ENCODE data around the gene WAPL. TPM values are rescaled to one million over a fixed set of nuclear protein-coding genes. Genes with fewer than 3 reads are reported as not detected.
"Not testable (repeated sequence)": the region's sequence is repeated elsewhere in the genome, so short reads cannot be mapped to it uniquely, and the experiment has no call there.

Gene WAPL, protein sequence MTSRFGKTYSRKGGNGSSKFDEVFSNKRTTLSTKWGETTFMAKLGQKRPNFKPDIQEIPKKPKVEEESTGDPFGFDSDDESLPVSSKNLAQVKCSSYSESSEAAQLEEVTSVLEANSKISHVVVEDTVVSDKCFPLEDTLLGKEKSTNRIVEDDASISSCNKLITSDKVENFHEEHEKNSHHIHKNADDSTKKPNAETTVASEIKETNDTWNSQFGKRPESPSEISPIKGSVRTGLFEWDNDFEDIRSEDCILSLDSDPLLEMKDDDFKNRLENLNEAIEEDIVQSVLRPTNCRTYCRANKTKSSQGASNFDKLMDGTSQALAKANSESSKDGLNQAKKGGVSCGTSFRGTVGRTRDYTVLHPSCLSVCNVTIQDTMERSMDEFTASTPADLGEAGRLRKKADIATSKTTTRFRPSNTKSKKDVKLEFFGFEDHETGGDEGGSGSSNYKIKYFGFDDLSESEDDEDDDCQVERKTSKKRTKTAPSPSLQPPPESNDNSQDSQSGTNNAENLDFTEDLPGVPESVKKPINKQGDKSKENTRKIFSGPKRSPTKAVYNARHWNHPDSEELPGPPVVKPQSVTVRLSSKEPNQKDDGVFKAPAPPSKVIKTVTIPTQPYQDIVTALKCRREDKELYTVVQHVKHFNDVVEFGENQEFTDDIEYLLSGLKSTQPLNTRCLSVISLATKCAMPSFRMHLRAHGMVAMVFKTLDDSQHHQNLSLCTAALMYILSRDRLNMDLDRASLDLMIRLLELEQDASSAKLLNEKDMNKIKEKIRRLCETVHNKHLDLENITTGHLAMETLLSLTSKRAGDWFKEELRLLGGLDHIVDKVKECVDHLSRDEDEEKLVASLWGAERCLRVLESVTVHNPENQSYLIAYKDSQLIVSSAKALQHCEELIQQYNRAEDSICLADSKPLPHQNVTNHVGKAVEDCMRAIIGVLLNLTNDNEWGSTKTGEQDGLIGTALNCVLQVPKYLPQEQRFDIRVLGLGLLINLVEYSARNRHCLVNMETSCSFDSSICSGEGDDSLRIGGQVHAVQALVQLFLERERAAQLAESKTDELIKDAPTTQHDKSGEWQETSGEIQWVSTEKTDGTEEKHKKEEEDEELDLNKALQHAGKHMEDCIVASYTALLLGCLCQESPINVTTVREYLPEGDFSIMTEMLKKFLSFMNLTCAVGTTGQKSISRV (N-terminal part only)
- 27.9 TPM for polyA plus RNA-seq (2013, experiment 1 of 2)
- polyA plus RNA-seq (2013, experiment 2 of 2): 31.4 TPM

DNA sequence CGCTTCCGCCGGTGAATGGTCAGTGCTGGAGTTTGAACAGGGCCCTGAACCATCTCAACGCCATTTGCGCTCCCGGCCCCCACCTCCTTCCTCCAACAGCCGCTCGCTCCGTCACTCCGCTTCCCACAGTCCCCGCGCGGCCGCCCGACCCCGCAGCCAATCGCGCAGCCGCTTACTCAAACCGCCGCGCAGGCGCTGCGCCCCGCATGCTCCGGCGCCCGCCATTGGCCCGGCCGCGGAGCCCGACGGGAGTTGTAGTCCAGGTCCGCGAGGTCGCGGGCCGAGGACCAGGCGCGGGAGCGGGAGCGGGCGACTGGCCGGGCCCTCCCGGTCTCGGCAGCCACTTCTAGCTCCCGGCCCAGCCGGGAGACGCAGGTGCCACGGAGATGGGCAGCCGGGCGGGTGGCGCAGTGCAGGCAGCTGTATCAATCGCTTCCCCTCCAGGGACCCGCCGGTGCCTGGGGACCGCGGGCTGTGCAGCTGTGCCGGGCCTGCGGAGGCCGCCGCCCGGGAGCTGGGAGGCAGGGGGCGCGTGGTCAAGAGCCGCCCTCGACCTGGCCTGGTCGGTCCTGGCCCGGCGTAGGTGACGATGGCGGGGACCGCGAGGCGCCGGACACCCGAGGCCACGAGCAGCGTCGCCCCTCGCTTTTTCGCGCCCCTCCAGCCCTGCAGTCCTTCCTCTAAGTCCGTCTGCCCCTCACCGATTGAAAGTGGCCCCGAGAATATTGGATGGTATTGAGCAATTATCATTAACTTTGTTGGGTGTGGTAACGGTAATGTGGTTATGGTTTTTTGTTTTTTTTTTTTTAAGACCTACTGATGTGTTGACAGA lies at the start of gene WAPL:
WAPL (minus strand) TSS at position 115 of the 832 bp plus-strand sequence. CDS start 3,723 bp downstream, outside the sequence.
- Histone ChIP-seq H3K4me3 (ENCODE audit: extremely low read depth, insufficient read depth, low read length, poor library complexity, severe bottlenecking) (peak within 1 kb of the TSS; percentile 80), H3K36me3 (ENCODE audit: control insufficient read depth, insufficient read depth, low read length) (peaks cover 19% of the 10 kb centered on the region), H3K4me1 (ENCODE audit: control insufficient read depth, insufficient read depth, low read length, poor library complexity, severe bottlenecking) (peaks cover 4% of the 10 kb centered on the region), H3K9me3 (ENCODE audit: control insufficient read depth, low read length) (no peaks in the 10 kb centered on the region), H3K27ac (ENCODE audit: low read depth, low read length, severe bottlenecking) (peak within 1 kb of the TSS; percentile 72)
- 0 to 1% methylated on average over 65 to 75 of the region's 87 CpGs for WGBS, 2 experiments (ENCODE audit: insufficient coverage in 2 of 2)

DNA sequence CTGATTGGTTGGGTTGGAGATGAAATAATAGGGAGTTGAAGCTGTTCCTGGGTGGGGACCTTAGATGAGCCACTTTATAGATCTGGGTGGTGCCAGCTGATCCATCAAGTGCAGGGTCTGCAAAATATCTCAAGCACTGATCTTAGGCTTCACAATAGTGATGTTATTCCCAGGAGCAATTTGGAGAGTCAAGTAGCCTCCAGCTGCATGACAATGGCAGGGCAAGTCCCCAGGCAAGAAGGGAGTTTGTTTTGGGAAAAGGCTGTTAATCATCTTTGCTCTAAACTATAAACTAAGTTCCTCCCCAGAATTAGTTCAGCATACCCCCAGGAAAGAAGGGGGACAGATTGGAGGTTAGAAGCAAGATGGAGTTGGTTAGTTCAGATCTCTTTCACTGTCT lies 47.7 kb upstream of the WAPL start:
- H3K27ac ChIP-seq (ENCODE audit: low read depth, low read length, severe bottlenecking): no peak overlapping the region
- no peaks in the 10 kb centered on the region for H3K36me3 ChIP-seq (ENCODE audit: control insufficient read depth, insufficient read depth, low read length)
- H3K4me3 ChIP-seq (ENCODE audit: extremely low read depth, insufficient read depth, low read length, poor library complexity, severe bottlenecking): no peak overlapping the region
- H3K4me1 ChIP-seq (ENCODE audit: control insufficient read depth, insufficient read depth, low read length, poor library complexity, severe bottlenecking): no peaks in the 10 kb centered on the region
- H3K9me3 ChIP-seq (ENCODE audit: control insufficient read depth, low read length): peaks cover 6% of the 10 kb centered on the region

DNA sequence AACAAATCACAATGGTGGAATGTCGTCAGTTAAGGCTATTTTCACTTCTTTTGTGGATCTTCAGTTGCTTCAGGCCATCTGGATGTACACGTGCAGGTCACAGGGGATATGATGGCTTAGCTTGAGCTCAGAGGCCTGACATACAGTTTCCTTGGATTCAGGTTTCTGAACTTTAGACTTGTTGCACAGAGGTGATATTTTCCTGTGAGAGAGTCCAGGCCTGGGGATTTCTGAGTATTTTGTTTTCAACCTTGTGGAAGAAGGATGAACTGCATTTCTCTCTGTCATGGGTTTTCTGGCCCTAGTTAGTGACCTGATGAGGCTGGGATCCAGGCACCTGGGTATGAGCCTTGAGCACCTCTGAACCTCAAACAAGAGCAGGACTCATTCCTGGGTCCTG lies 44.9 kb upstream of the WAPL start:
- not testable (repeated sequence) for H3K4me1 ChIP-seq (ENCODE audit: control insufficient read depth, insufficient read depth, low read length, poor library complexity, severe bottlenecking)
- WGBS, 2 experiments (ENCODE audit: insufficient coverage in 2 of 2): 83 to 88% methylated on average over 2 of the region's 2 CpGs

DNA sequence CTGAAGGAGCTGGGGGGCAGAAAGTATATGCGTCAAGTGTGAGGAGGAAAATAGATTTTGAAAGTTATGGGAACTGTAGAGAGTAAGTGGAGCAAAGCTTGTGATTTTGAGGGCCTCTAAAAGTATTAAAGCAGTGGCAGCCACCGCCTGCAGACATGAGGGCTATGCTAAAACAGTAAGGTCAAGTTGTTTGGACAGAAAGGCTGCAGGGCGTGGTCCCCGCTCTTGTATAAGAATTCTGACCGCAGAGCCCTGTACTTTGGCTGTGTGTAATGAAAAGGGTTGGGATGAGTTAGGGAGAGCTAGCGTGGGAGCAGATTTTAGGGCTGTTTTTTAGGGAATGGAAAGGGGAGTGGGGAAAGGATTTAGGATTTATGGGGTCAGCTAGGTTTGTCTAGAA lies 41.7 kb upstream of the WAPL start:
- not testable (repeated sequence) for H3K27ac ChIP-seq (ENCODE audit: low read depth, low read length, severe bottlenecking); H3K9me3 ChIP-seq (ENCODE audit: control insufficient read depth, low read length); H3K4me3 ChIP-seq (ENCODE audit: extremely low read depth, insufficient read depth, low read length, poor library complexity, severe bottlenecking); H3K4me1 ChIP-seq (ENCODE audit: control insufficient read depth, insufficient read depth, low read length, poor library complexity, severe bottlenecking); H3K36me3 ChIP-seq (ENCODE audit: control insufficient read depth, insufficient read depth, low read length)
- 81 to 83% methylated on average over 6 of the region's 6 CpGs for WGBS, 2 experiments (ENCODE audit: insufficient coverage in 2 of 2)

More for the DNA sequence above, 44.9 kb upstream of the WAPL start:
- H3K27ac ChIP-seq (ENCODE audit: low read depth, low read length, severe bottlenecking); H3K9me3 ChIP-seq (ENCODE audit: control insufficient read depth, low read length); H3K36me3 ChIP-seq (ENCODE audit: control insufficient read depth, insufficient read depth, low read length); H3K4me3 ChIP-seq (ENCODE audit: extremely low read depth, insufficient read depth, low read length, poor library complexity, severe bottlenecking): not testable (repeated sequence)

DNA sequence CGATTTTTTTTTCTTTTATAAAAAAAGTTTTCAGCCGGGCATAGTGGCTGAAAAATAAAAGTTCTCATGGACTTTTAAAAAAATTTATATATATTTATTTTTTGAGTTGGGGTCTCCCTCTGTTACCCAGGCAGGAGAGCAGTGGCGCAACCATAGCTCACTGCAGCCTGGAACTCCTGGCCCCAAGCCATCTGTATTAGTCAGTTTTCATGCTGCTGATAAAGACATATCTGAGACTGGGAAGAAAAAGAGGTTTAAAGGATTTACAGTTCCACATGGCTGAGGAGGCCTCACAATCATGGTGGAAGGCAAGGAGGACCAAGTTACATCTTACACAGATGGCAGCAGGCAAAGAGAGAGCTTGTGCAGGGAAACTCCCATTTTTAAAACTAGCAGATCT lies 37.1 kb upstream of the WAPL start:
- not testable (repeated sequence) for H3K9me3 ChIP-seq (ENCODE audit: control insufficient read depth, low read length); H3K27ac ChIP-seq (ENCODE audit: low read depth, low read length, severe bottlenecking); H3K4me1 ChIP-seq (ENCODE audit: control insufficient read depth, insufficient read depth, low read length, poor library complexity, severe bottlenecking); H3K36me3 ChIP-seq (ENCODE audit: control insufficient read depth, insufficient read depth, low read length); H3K4me3 ChIP-seq (ENCODE audit: extremely low read depth, insufficient read depth, low read length, poor library complexity, severe bottlenecking)
- 100% methylated on average over 1 of the region's 3 CpGs; no CpG with 5 or more reads in 1 of the 2 experiments for WGBS, 2 experiments (ENCODE audit: insufficient coverage in 2 of 2)

DNA sequence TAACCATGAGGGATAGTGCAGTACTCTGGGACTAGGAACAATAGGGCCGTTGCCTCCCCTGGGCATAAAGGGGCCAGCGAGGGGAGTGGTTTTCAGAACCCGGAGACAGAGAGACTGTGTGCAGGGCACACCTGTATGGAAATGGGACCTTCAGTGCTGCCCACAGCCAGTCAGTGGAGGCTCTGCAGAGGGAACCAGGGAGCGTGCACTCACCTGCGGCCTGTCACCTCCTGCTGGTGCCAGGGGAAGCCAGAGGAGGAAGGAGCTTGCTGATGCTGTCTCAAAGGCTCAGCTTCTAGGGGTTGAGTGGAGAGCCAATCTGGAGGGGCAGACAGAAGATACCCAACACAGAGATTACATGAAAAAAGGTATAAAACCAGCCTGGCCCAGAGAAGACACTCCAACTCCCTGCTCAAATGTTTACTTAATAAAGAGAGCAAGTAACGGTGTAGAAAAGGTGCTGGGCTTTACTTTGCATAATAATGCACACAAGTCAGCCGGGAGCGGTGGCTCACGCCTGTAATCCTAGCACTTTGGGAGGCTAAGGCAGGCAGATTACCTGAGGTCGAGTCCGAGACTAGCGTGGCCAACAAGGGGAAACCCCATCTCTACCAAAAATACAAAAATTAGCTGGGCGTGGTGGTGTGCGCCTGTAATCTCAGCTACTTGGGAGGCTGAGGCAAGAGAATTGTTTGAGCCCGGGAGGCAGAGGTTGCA lies 35.5 kb upstream of the WAPL start:
- H3K36me3 ChIP-seq (ENCODE audit: control insufficient read depth, insufficient read depth, low read length): no peaks in the 10 kb centered on the region
- H3K9me3 ChIP-seq (ENCODE audit: control insufficient read depth, low read length): no peaks in the 10 kb centered on the region
- no peak overlapping the region for H3K4me3 ChIP-seq (ENCODE audit: extremely low read depth, insufficient read depth, low read length, poor library complexity, severe bottlenecking)
- 78 to 81% methylated on average over 12 to 13 of the region's 15 CpGs for WGBS, 2 experiments (ENCODE audit: insufficient coverage in 2 of 2)
- H3K27ac ChIP-seq (ENCODE audit: low read depth, low read length, severe bottlenecking): no peak overlapping the region
- H3K4me1 ChIP-seq (ENCODE audit: control insufficient read depth, insufficient read depth, low read length, poor library complexity, severe bottlenecking): no peaks in the 10 kb centered on the region

DNA sequence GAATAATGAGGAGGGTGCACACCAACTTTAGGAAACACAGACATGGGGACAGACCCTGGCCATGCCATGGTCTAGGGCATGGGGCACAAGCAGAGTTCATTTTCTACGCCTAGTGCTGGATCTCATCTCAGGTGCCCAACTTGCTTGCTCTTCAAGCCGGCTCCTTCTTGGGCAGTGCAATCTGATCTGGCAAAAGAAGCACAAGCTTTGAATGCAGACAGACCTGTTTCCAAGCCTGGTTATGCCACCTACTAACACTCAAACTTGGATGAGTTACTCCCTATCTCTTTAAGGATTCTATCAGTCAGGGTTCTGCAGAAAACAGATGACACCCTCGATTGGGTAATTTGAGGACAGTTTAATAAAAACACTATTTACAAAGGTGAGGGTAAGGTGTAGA lies 34.9 kb upstream of the WAPL start:
- Histone ChIP-seq H3K36me3 (ENCODE audit: control insufficient read depth, insufficient read depth, low read length) (no peaks in the 10 kb centered on the region), H3K9me3 (ENCODE audit: control insufficient read depth, low read length) (no peaks in the 10 kb centered on the region), H3K4me3 (ENCODE audit: extremely low read depth, insufficient read depth, low read length, poor library complexity, severe bottlenecking) (no peak overlapping the region), H3K4me1 (ENCODE audit: control insufficient read depth, insufficient read depth, low read length, poor library complexity, severe bottlenecking) (no peaks in the 10 kb centered on the region), H3K27ac (ENCODE audit: low read depth, low read length, severe bottlenecking) (no peak overlapping the region)
- 94 to 96% methylated on average over 2 of the region's 3 CpGs for WGBS, 2 experiments (ENCODE audit: insufficient coverage in 2 of 2)

DNA sequence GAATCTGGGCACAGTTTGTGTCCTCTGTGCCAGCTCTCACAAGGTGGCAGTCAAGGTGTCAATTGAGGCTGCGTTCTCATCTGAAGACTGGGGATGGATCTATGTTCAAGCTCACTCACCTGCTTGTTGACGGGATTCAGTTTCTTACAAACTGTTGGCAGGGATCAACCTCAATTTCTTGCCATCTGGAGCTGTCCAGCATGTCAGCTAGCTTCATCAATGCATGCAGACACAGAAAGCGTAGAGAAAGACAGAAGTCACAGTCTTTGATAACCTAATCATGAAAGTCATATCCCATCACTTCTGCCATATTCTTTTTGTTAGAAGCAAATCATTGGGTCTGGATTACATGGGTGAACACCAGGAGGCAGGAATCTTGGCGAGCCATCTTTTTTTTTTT lies 32.0 kb upstream of the WAPL start:
- no peaks in the 10 kb centered on the region for H3K36me3 ChIP-seq (ENCODE audit: control insufficient read depth, insufficient read depth, low read length)
- no peak overlapping the region for H3K27ac ChIP-seq (ENCODE audit: low read depth, low read length, severe bottlenecking)
- no peak overlapping the region for H3K4me3 ChIP-seq (ENCODE audit: extremely low read depth, insufficient read depth, low read length, poor library complexity, severe bottlenecking)
- WGBS, 2 experiments (ENCODE audit: insufficient coverage in 2 of 2): 67 to 76% methylated on average over 4 of the region's 4 CpGs
- no peaks in the 10 kb centered on the region for H3K4me1 ChIP-seq (ENCODE audit: control insufficient read depth, insufficient read depth, low read length, poor library complexity, severe bottlenecking)
- H3K9me3 ChIP-seq (ENCODE audit: control insufficient read depth, low read length): no peaks in the 10 kb centered on the region

DNA sequence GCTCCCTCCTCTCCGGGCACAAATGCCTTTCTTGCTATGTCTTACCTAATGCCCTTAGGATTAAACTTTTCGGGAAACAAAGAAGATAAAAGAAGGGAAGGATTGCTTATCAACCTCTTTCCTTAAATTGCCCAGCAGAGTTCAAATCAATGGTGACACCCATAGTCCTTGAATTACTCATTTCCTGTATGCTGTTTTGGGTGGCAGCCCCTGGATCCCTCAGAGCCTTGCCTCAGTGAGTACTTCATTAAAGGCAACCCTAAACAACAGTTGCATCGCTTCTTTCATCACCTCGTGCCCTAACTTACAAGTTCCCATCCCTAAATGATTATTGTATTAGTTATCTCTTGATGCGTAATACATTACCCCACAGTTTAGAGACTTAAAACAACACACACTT lies 31.6 kb upstream of the WAPL start:
- H3K36me3 ChIP-seq (ENCODE audit: control insufficient read depth, insufficient read depth, low read length): no peaks in the 10 kb centered on the region
- no peak overlapping the region for H3K4me3 ChIP-seq (ENCODE audit: extremely low read depth, insufficient read depth, low read length, poor library complexity, severe bottlenecking)
- H3K9me3 ChIP-seq (ENCODE audit: control insufficient read depth, low read length): no peaks in the 10 kb centered on the region
- H3K4me1 ChIP-seq (ENCODE audit: control insufficient read depth, insufficient read depth, low read length, poor library complexity, severe bottlenecking): no peaks in the 10 kb centered on the region
- no CpG with 5 or more reads among the region's 5 CpGs for WGBS, 2 experiments (ENCODE audit: insufficient coverage in 2 of 2)
- H3K27ac ChIP-seq (ENCODE audit: low read depth, low read length, severe bottlenecking): no peak overlapping the region

All from mesodermal cell (in vitro differentiated cells).